Measurements from ENCODE around the gene CRELD1.
"Not testable (repeated sequence)": the region's sequence is repeated elsewhere in the genome, so short reads cannot be mapped to it uniquely, and the experiment has no call there.

The CRELD1 gene

GRCh38 chr3:9937486-9938238 is 4.0 kb downstream of the CRELD1 start:
- DNase-seq, result no peak

- no peak for DNase-seq
Observed at GRCh38 chr3:9938966-9939365, 5.3 kb downstream of the CRELD1 start.

GRCh38 chr3:9939906-9940305 is 6.3 kb downstream of the CRELD1 start:
- DNase-seq, result not testable (repeated sequence)

GRCh38 chr3:9940746-9941145 is 7.1 kb downstream of the CRELD1 start:
- DNase-seq, result no peak

GRCh38 chr3:9942164-9942563 is 8.5 kb downstream of the CRELD1 start:
- no peak for DNase-seq

- DNase-seq, result no peak
Observed at GRCh38 chr3:9942934-9943690, 9.5 kb downstream of the CRELD1 start.

- DNase-seq, result no peak
Observed at GRCh38 chr3:9944271-9944670, 10.6 kb downstream of the CRELD1 start.

- DNase-seq, result no peak
Observed at GRCh38 chr3:9945358-9945757, 11.7 kb downstream of the CRELD1 start.

- peak; percentile 35 for DNase-seq
Observed at GRCh38 chr3:9946112-9947024, 12.7 kb downstream of the CRELD1 start.

GRCh38 chr3:9947025-9947995 is 13.7 kb downstream of the CRELD1 start:
- DNase-seq, result no peak

GRCh38 chr3:9948586-9948985 is 15.0 kb downstream of the CRELD1 start:
- DNase-seq, result no peak

GRCh38 chr3:9949115-9949514 is 15.5 kb downstream of the CRELD1 start:
- DNase-seq, result no peak

- no peak for DNase-seq
Observed at GRCh38 chr3:9949626-9950025, 16.0 kb downstream of the CRELD1 start.

GRCh38 chr3:9951126-9951525 is 17.5 kb downstream of the CRELD1 start:
- no peak for DNase-seq

- DNase-seq, result no peak
Observed at GRCh38 chr3:9951598-9951961, 17.9 kb downstream of the CRELD1 start.

- no peak for DNase-seq
Observed at GRCh38 chr3:9951962-9952805, 18.6 kb downstream of the CRELD1 start, which contains the start of gene PRRT3. PRRT3 (minus strand) TSS chr3:9952408; CDS start chr3:9950115, 2,293 bp downstream.

GRCh38 chr3:9955067-9955502 is 21.5 kb downstream of the CRELD1 start:
- peak; percentile 50 for DNase-seq

- no peak for DNase-seq
Observed at GRCh38 chr3:9955611-9956352, 22.1 kb downstream of the CRELD1 start.

- peak; percentile 4 for DNase-seq
Observed at GRCh38 chr3:9957214-9957613, 23.6 kb downstream of the CRELD1 start.

GRCh38 chr3:9965200-9965875 is 31.7 kb downstream of the CRELD1 start:
- DNase-seq, result no peak
